Mammary epithelial cell (primary cell): ENCODE measurements around the gene LRCH3.

Experiments used
- CTCF ChIP-seq, 2 donors: IDR thresholded peaks in 1 of 2; conservative IDR thresholded peaks in 1 of 2; 2 replicates each; pipeline ENCODE4 v1.5.1; 2011 to 2012; ENCODE audit warnings: inconsistent platforms in 2 of 2, low read length in 2 of 2, mild to moderate bottlenecking in 2 of 2, control low read depth in 1 of 2, low read depth in 1 of 2; ENCODE audit not compliant: insufficient read depth in 1 of 2; ENCODE audit errors: extremely low read depth in 1 of 2
- EZH2 ChIP-seq: IDR thresholded peaks from 2 replicates; pipeline ENCODE4 v1.6.1; 2012; ENCODE audit warnings: low read length, inconsistent platforms, borderline replicate concordance

- TF ChIP-seq CTCF (conservative IDR thresholded peaks at IDR 0.05 in 1 of 2, IDR thresholded peaks at IDR 0.05 in 1 of 2; ENCODE audit: extremely low read depth in 1 of 2, insufficient read depth in 1 of 2, low read depth in 1 of 2, low read length in 2 of 2) (no peak), EZH2 (no peak)
These were observed 40.0 kb upstream of the LRCH3 start for GRCh38 chr3:197750858-197751737.
